WTC11 (cell line): ENCODE data around the gene SNAP47. TPM values are rescaled to one million over a fixed set of nuclear protein-coding genes. Genes with fewer than 3 reads are reported as not detected.

Source experiments
- ATAC-seq: fragments of 200-7000 bp; cut with Tn5 transposase; 2 replicates; pipeline ENCODE4 v1.10.0; 2021; ENCODE audit warnings: mild to moderate bottlenecking, moderate library complexity
- CTCF ChIA-PET: fragments of 300-600 bp; sonication (Branson Sonifier 250); formaldehyde crosslinking; loops from one replicate; lab custom pipeline; 2021; ENCODE audit warnings: antibody characterized with exemption; lab: Charles Lee
- POLR2A ChIA-PET: fragments of 350-600 bp; sonication (Branson Sonifier 250); formaldehyde crosslinking; loops from one replicate; lab custom pipeline; 2021; ENCODE audit warnings: antibody characterized with exemption; lab: Charles Lee
- DNase-seq: peaks from one replicate; pipeline ENCODE4 v3.0.0; 2021; ENCODE audit warnings: low spot score
- H3K27ac Mint-ChIP-seq: 2 replicates; pipeline ENCODE4 v1.8.0; 2021; ENCODE audit warnings: mixed read lengths
- H3K27me3 Mint-ChIP-seq: 2 replicates; pipeline ENCODE4 v1.8.0; 2021; ENCODE audit warnings: low read depth, mild to moderate bottlenecking, moderate library complexity, mixed read lengths
- H3K36me3 Mint-ChIP-seq: 2 replicates; pipeline ENCODE4 v1.8.0; 2021; ENCODE audit warnings: mixed read lengths
- H3K4me1 Mint-ChIP-seq: 2 replicates; pipeline ENCODE4 v1.8.0; 2022; ENCODE audit warnings: mixed read lengths
- H3K4me3 Mint-ChIP-seq: 2 replicates; pipeline ENCODE4 v1.8.0; 2021; ENCODE audit warnings: mild to moderate bottlenecking, moderate library complexity, mixed read lengths
- H3K9me3 Mint-ChIP-seq: 2 replicates; pipeline ENCODE4 v1.8.0; 2021; ENCODE audit warnings: mixed read lengths
- AR ChIP-seq: fragments of 250-450 bp; sonication (Bioruptor Pico); IDR thresholded peaks from 2 replicates; pipeline ENCODE4 v1.9.0; 2021; ENCODE audit warnings: mild to moderate bottlenecking
- CREB1 ChIP-seq: sonication (generic); formaldehyde crosslinking; IDR thresholded peaks from 2 replicates; pipeline ENCODE4 v1.8.0; 2023; ENCODE audit warnings: mild to moderate bottlenecking, missing genetic modification reagents
- JUN ChIP-seq: sonication (generic); formaldehyde crosslinking; IDR thresholded peaks from 2 replicates; pipeline ENCODE4 v1.8.0; 2023; ENCODE audit warnings: mild to moderate bottlenecking, missing genetic modification reagents
- NR3C1 ChIP-seq: sonication (generic); formaldehyde crosslinking; conservative IDR thresholded peaks from 2 replicates; pipeline ENCODE4 v1.8.1; 2023; ENCODE audit warnings: low read depth, mild to moderate bottlenecking, missing genetic modification reagents
- OVOL2 ChIP-seq: fragments of 250-450 bp; sonication (Bioruptor Pico); IDR thresholded peaks from 2 replicates; pipeline ENCODE4 v1.9.0; 2021; ENCODE audit warnings: mild to moderate bottlenecking, borderline replicate concordance
- SOX15 ChIP-seq: fragments of 250-450 bp; sonication (Bioruptor Pico); IDR thresholded peaks from 2 replicates; pipeline ENCODE4 v1.9.0; 2021; ENCODE audit warnings: mild to moderate bottlenecking
- STAT6 ChIP-seq: sonication (generic); formaldehyde crosslinking; conservative IDR thresholded peaks from 2 replicates; pipeline ENCODE4 v1.8.1; 2023; ENCODE audit warnings: mild to moderate bottlenecking, low read depth, missing genetic modification reagents, moderate library complexity
- total RNA-seq: library from RNA; stranded (reverse); gene quantifications from 3 replicates; pipeline ENCODE4 v1.2.3, GENCODE V29; 2021
- TF ChIP-seq, protein P1 (sequence below): fragments of 250-450 bp; sonication (Bioruptor Pico); IDR thresholded peaks from 2 replicates; pipeline ENCODE4 v1.9.0; 2021; ENCODE audit warnings: mild to moderate bottlenecking
- TF ChIP-seq, protein P2 (sequence below): sonication (generic); formaldehyde crosslinking; IDR thresholded peaks from 2 replicates; pipeline ENCODE4 v1.8.1; 2023; ENCODE audit warnings: mild to moderate bottlenecking, missing genetic modification reagents, borderline replicate concordance

SNAP47 gene
- total RNA-seq, 1 experiment from 2014 or later = 50.8 TPM

- no peaks in the 10 kb centered on the region for H3K27me3 Mint-ChIP-seq
- peaks cover 3% of the 10 kb centered on the region; the same call in 1 of the 2 replicates for H3K4me1 Mint-ChIP-seq
- peaks cover 7% of the 10 kb centered on the region; the same call in 1 of the 2 replicates for H3K36me3 Mint-ChIP-seq
- no peak overlapping the region for H3K27ac Mint-ChIP-seq
- POLR2A ChIA-PET = no interaction called here
- no peak for TF ChIP-seq STAT6 (CRISPR knock-in tag)
- TF ChIP-seq, all 79 proteins: peak for 0
- Mint-ChIP-seq H3K4me3 (no peak overlapping the region), H3K9me3 (no peaks in the 10 kb centered on the region)
- ATAC-seq (no peak), DNase-seq (no peak)
- CTCF ChIA-PET = interaction anchor here (0.6 kb wide), 1 partner anchor 156 kb away, joined by 3 read pairs; no protein-coding TSS in a partner anchor
Measured at GRCh38 chr1:227745568-227746265, 10.5 kb downstream of the SNAP47 start.

GRCh38 chr1:227746676-227747075 is 11.4 kb downstream of the SNAP47 start:
- DNase-seq = no peak
- CTCF ChIA-PET = no interaction called here

More at GRCh38 chr1:227746676-227747075, 11.4 kb downstream of the SNAP47 start:
- TF ChIP-seq, protein P1, sequence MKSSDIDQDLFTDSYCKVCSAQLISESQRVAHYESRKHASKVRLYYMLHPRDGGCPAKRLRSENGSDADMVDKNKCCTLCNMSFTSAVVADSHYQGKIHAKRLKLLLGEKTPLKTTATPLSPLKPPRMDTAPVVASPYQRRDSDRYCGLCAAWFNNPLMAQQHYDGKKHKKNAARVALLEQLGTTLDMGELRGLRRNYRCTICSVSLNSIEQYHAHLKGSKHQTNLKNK (CRISPR knock-in tag) = no peak
- TF ChIP-seq SOX15 (CRISPR knock-in tag) = no peak
- no peak for TF ChIP-seq NR3C1
- TF ChIP-seq CREB1 = no peak
- TF ChIP-seq JUN = no peak
- no peak for TF ChIP-seq OVOL2 (CRISPR knock-in tag)
- TF ChIP-seq, protein P2, sequence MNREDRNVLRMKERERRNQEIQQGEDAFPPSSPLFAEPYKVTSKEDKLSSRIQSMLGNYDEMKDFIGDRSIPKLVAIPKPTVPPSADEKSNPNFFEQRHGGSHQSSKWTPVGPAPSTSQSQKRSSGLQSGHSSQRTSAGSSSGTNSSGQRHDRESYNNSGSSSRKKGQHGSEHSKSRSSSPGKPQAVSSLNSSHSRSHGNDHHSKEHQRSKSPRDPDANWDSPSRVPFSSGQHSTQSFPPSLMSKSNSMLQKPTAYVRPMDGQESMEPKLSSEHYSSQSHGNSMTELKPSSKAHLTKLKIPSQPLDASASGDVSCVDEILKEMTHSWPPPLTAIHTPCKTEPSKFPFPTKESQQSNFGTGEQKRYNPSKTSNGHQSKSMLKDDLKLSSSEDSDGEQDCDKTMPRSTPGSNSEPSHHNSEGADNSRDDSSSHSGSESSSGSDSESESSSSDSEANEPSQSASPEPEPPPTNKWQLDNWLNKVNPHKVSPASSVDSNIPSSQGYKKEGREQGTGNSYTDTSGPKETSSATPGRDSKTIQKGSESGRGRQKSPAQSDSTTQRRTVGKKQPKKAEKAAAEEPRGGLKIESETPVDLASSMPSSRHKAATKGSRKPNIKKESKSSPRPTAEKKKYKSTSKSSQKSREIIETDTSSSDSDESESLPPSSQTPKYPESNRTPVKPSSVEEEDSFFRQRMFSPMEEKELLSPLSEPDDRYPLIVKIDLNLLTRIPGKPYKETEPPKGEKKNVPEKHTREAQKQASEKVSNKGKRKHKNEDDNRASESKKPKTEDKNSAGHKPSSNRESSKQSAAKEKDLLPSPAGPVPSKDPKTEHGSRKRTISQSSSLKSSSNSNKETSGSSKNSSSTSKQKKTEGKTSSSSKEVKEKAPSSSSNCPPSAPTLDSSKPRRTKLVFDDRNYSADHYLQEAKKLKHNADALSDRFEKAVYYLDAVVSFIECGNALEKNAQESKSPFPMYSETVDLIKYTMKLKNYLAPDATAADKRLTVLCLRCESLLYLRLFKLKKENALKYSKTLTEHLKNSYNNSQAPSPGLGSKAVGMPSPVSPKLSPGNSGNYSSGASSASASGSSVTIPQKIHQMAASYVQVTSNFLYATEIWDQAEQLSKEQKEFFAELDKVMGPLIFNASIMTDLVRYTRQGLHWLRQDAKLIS (CRISPR knock-in tag) = no peak
- TF ChIP-seq AR (CRISPR knock-in tag) = no peak
- TF ChIP-seq, all 79 proteins: peak for 0
- POLR2A ChIA-PET = no interaction called here
- Mint-ChIP-seq H3K27ac (no peak overlapping the region), H3K9me3 (no peaks in the 10 kb centered on the region), H3K4me1 (no peaks in the 10 kb centered on the region), H3K4me3 (no peak overlapping the region), H3K27me3 (no peaks in the 10 kb centered on the region), H3K36me3 (peaks cover 11% of the 10 kb centered on the region)
- no peak for ATAC-seq
